ENCODE data around the gene SLC19A1.

The SLC19A1 gene

GRCh38 chr21:45511661-45512431 lies 30.4 kb downstream of the SLC19A1 start:
- Histone ChIP-seq H3K23ac (ENCODE audit: low read length in 2 of 2) (no peak overlapping the region), H2BK15ac (ENCODE audit: low read depth, poor library complexity, severe bottlenecking) (no peak overlapping the region), H2AFZ (ENCODE audit: low read depth, low read length) (no peak overlapping the region), H4K8ac (ENCODE audit: low read length) (no peak overlapping the region), H3K27ac (ENCODE audit: low read length, poor library complexity, severe bottlenecking) (no peak overlapping the region), H3K9me3 (ENCODE audit: control insufficient read depth, low read length) (no peaks in the 10 kb centered on the region), H3K79me1 (replicated peaks; ENCODE audit: low read length, poor library complexity, severe bottlenecking) (peaks cover 5% of the 10 kb centered on the region), H2BK120ac (ENCODE audit: low read depth, low read length) (no peak overlapping the region), H3K9ac (ENCODE audit: low read length) (no peak overlapping the region), H2BK5ac (ENCODE audit: low read depth, low read length, poor library complexity, severe bottlenecking) (no peak overlapping the region), H3K36me3 (ENCODE audit: control insufficient read depth in 1 of 2, insufficient read depth in 2 of 2, low read depth in 1 of 2, low read length in 2 of 2) (peaks cover 8 to 99% of the 10 kb centered on the region in 2 experiments), H3K4me3 (ENCODE audit: insufficient read depth in 1 of 2, low read depth in 1 of 2, low read length in 2 of 2) (no peak overlapping the region), H3K4me1 (ENCODE audit: control insufficient read depth, insufficient read depth, low read depth, low read length) (peaks cover 7% of the 10 kb centered on the region), H2BK12ac (ENCODE audit: low read length in 2 of 2) (no peak overlapping the region), H3K27me3 (ENCODE audit: control insufficient read depth in 1 of 2, insufficient read depth in 1 of 2, low read length in 2 of 2) (no peaks in the 10 kb centered on the region), H3K4ac (ENCODE audit: low read depth in 1 of 2, low read length in 2 of 2) (no peak overlapping the region), H3K14ac (ENCODE audit: low read length in 2 of 2) (no peak overlapping the region), H3K18ac (ENCODE audit: low read depth in 1 of 2, low read length in 2 of 2) (no peak overlapping the region), H2AK5ac (ENCODE audit: low read length, severe bottlenecking) (no peak overlapping the region), H3K4me2 (ENCODE audit: low read length, poor library complexity, severe bottlenecking) (no peak overlapping the region), H4K91ac (ENCODE audit: low read length) (no peak overlapping the region)
- no peak for DNase-seq
- WGBS: 95% methylated on average over 35 of the region's 35 CpGs

GRCh38 chr21:45511007-45511406 lies 31.2 kb downstream of the SLC19A1 start:
- Histone ChIP-seq H2BK5ac (ENCODE audit: low read depth, low read length, poor library complexity, severe bottlenecking) (no peak overlapping the region), H4K8ac (ENCODE audit: low read length) (no peak overlapping the region), H2BK120ac (ENCODE audit: low read depth, low read length) (no peak overlapping the region), H4K91ac (ENCODE audit: low read length) (no peak overlapping the region), H2BK15ac (ENCODE audit: low read depth, poor library complexity, severe bottlenecking) (no peak overlapping the region), H3K9ac (ENCODE audit: low read length) (no peak overlapping the region), H3K79me1 (replicated peaks; ENCODE audit: low read length, poor library complexity, severe bottlenecking) (peaks cover 3% of the 10 kb centered on the region), H3K27me3 (ENCODE audit: control insufficient read depth in 1 of 2, insufficient read depth in 1 of 2, low read length in 2 of 2) (no peaks in the 10 kb centered on the region), H2BK12ac (ENCODE audit: low read length in 2 of 2) (no peak overlapping the region), H3K18ac (ENCODE audit: low read depth in 1 of 2, low read length in 2 of 2) (no peak overlapping the region), H3K27ac (ENCODE audit: low read length, poor library complexity, severe bottlenecking) (no peak overlapping the region), H3K14ac (ENCODE audit: low read length in 2 of 2) (no peak overlapping the region), H2AK5ac (ENCODE audit: low read length, severe bottlenecking) (no peak overlapping the region), H3K4ac (ENCODE audit: low read depth in 1 of 2, low read length in 2 of 2) (no peak overlapping the region), H3K4me3 (ENCODE audit: insufficient read depth in 1 of 2, low read depth in 1 of 2, low read length in 2 of 2) (no peak overlapping the region), H3K23ac (ENCODE audit: low read length in 2 of 2) (no peak overlapping the region), H3K36me3 (ENCODE audit: control insufficient read depth in 1 of 2, insufficient read depth in 2 of 2, low read depth in 1 of 2, low read length in 2 of 2) (peaks cover 8 to 99% of the 10 kb centered on the region in 2 experiments), H2AFZ (ENCODE audit: low read depth, low read length) (no peak overlapping the region), H3K9me3 (ENCODE audit: control insufficient read depth, low read length) (no peaks in the 10 kb centered on the region), H3K4me1 (ENCODE audit: control insufficient read depth, insufficient read depth, low read depth, low read length) (peaks cover 7% of the 10 kb centered on the region), H3K4me2 (ENCODE audit: low read length, poor library complexity, severe bottlenecking) (no peak overlapping the region)
- DNase-seq: no peak
- WGBS: 93% methylated on average over 8 of the region's 12 CpGs

GRCh38 chr21:45510466-45510955 lies 31.7 kb downstream of the SLC19A1 start:
- Histone ChIP-seq H3K79me1 (replicated peaks; ENCODE audit: low read length, poor library complexity, severe bottlenecking) (peaks cover 3% of the 10 kb centered on the region), H3K18ac (ENCODE audit: low read depth in 1 of 2, low read length in 2 of 2) (no peak overlapping the region), H2BK5ac (ENCODE audit: low read depth, low read length, poor library complexity, severe bottlenecking) (no peak overlapping the region), H3K27ac (ENCODE audit: low read length, poor library complexity, severe bottlenecking) (no peak overlapping the region), H3K4me1 (ENCODE audit: control insufficient read depth, insufficient read depth, low read depth, low read length) (peaks cover 7% of the 10 kb centered on the region), H3K14ac (ENCODE audit: low read length in 2 of 2) (no peak overlapping the region), H3K27me3 (ENCODE audit: control insufficient read depth in 1 of 2, insufficient read depth in 1 of 2, low read length in 2 of 2) (no peaks in the 10 kb centered on the region), H2BK15ac (ENCODE audit: low read depth, poor library complexity, severe bottlenecking) (no peak overlapping the region), H3K9me3 (ENCODE audit: control insufficient read depth, low read length) (no peaks in the 10 kb centered on the region), H4K8ac (ENCODE audit: low read length) (no peak overlapping the region), H2BK120ac (ENCODE audit: low read depth, low read length) (no peak overlapping the region), H2AFZ (ENCODE audit: low read depth, low read length) (no peak overlapping the region), H2AK5ac (ENCODE audit: low read length, severe bottlenecking) (no peak overlapping the region), H3K4ac (ENCODE audit: low read depth in 1 of 2, low read length in 2 of 2) (no peak overlapping the region), H3K4me2 (ENCODE audit: low read length, poor library complexity, severe bottlenecking) (no peak overlapping the region), H3K9ac (ENCODE audit: low read length) (no peak overlapping the region), H3K36me3 (ENCODE audit: control insufficient read depth in 1 of 2, insufficient read depth in 2 of 2, low read depth in 1 of 2, low read length in 2 of 2) (peaks cover 8 to 99% of the 10 kb centered on the region in 2 experiments), H3K4me3 (ENCODE audit: insufficient read depth in 1 of 2, low read depth in 1 of 2, low read length in 2 of 2) (no peak overlapping the region), H2BK12ac (ENCODE audit: low read length in 2 of 2) (no peak overlapping the region), H4K91ac (ENCODE audit: low read length) (no peak overlapping the region), H3K23ac (ENCODE audit: low read length in 2 of 2) (no peak overlapping the region)
- no peak for DNase-seq
- 84% methylated on average over 8 of the region's 11 CpGs for WGBS

DNA sequence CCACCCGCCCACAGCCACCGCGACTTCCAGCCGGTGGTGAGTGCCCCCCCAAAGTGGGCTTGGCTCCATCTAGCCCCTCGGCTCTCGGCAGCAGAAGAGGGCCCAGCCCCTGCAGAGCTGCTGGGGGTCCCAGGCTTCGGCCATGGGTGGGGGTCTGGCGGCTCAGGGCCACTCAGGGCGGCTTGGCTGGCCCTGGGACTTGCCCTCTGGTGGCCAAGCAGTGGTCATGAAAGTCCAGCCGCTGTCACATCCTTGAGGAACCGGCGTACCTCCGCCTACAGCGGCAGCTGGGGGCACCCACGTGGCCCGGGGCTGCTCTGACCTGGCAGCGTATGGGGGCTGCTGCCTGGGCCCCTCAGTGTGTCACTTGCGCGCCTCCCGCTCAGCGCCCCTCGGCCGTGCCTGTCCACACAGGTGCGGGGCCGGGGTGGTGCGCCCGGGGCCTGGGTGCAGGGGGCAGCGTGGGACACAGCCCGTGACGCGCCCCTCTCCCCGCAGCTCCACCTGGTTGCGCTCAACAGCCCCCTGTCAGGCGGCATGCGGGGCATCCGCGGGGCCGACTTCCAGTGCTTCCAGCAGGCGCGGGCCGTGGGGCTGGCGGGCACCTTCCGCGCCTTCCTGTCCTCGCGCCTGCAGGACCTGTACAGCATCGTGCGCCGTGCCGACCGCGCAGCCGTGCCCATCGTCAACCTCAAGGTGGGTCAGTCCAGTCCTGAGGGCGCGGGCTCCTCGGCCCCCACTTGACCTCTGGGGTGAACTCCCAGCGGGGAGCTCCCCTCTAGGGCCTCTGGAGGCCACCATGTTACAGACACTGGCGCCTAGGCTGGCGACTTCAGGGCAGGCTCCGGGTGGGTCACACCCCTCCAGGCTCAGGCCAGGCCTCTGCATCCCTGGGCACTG lies 32.4 kb downstream of the SLC19A1 start:
- Histone ChIP-seq H3K14ac (ENCODE audit: low read length in 2 of 2) (no peak overlapping the region), H3K36me3 (ENCODE audit: control insufficient read depth in 1 of 2, insufficient read depth in 2 of 2, low read depth in 1 of 2, low read length in 2 of 2) (peaks cover 8 to 99% of the 10 kb centered on the region in 2 experiments), H3K4ac (ENCODE audit: low read depth in 1 of 2, low read length in 2 of 2) (no peak overlapping the region), H3K23ac (ENCODE audit: low read length in 2 of 2) (no peak overlapping the region), H2BK120ac (ENCODE audit: low read depth, low read length) (no peak overlapping the region), H3K4me2 (ENCODE audit: low read length, poor library complexity, severe bottlenecking) (no peak overlapping the region), H3K4me3 (ENCODE audit: insufficient read depth in 1 of 2, low read depth in 1 of 2, low read length in 2 of 2) (no peak overlapping the region), H3K9me3 (ENCODE audit: control insufficient read depth, low read length) (no peaks in the 10 kb centered on the region), H3K27ac (ENCODE audit: low read length, poor library complexity, severe bottlenecking) (no peak overlapping the region), H2BK12ac (ENCODE audit: low read length in 2 of 2) (no peak overlapping the region), H3K27me3 (ENCODE audit: control insufficient read depth in 1 of 2, insufficient read depth in 1 of 2, low read length in 2 of 2) (no peaks in the 10 kb centered on the region), H2AK5ac (ENCODE audit: low read length, severe bottlenecking) (no peak overlapping the region), H3K18ac (ENCODE audit: low read depth in 1 of 2, low read length in 2 of 2) (no peak overlapping the region), H4K91ac (ENCODE audit: low read length) (no peak overlapping the region), H2AFZ (ENCODE audit: low read depth, low read length) (no peak overlapping the region), H4K8ac (ENCODE audit: low read length) (no peak overlapping the region), H2BK15ac (ENCODE audit: low read depth, poor library complexity, severe bottlenecking) (no peak overlapping the region), H2BK5ac (ENCODE audit: low read depth, low read length, poor library complexity, severe bottlenecking) (no peak overlapping the region), H3K79me1 (replicated peaks; ENCODE audit: low read length, poor library complexity, severe bottlenecking) (peaks cover 4% of the 10 kb centered on the region), H3K9ac (ENCODE audit: low read length) (no peak overlapping the region), H3K4me1 (ENCODE audit: control insufficient read depth, insufficient read depth, low read depth, low read length) (peaks cover 7% of the 10 kb centered on the region)
- 95% methylated on average over 58 of the region's 61 CpGs for WGBS
- DNase-seq: no peak

Measured in mesenchymal stem cell (in vitro differentiated cells and primary cell).